ENCODE data around the gene P2RY14. TPM values are rescaled to one million over a fixed set of nuclear protein-coding genes. Genes with fewer than 3 reads are reported as not detected.

The P2RY14 gene
- not detected for polyA plus RNA-seq (2013, experiment 1 of 2)
- polyA plus RNA-seq (2013, experiment 2 of 2): not detected

DNA sequence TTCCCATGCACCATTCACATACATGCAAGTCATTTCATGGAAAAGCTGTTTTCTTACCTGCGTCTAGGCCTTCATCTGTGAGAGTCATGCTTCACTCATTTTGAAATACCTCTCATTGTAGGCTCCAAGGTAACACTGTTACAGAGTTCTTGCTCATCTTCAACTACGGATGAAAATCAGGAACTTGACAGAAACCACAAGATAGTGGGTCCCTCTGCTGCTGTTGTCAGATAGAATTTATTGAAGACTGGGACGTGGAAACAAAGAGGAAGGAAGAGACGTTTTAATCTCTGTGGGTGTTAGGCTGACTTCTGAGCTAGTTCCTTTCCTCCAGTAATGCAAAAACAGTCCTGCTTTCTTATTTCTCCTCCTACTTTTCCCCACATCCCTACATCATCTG is at the start of gene P2RY14:
Gene P2RY14, minus strand, starts transcription at position 313 of the 400 bp plus-strand sequence. CDS start 64,226 bp downstream, outside the sequence.
- Histone ChIP-seq H3K4me2 (ENCODE audit: insufficient read depth, low read length, poor library complexity, severe bottlenecking) (no peak within 1 kb of the TSS), H3K36me3 (replicated peaks in 1 of 2; ENCODE audit: control insufficient read depth in 2 of 2, insufficient read depth in 2 of 2, low read length in 2 of 2) (no peaks in the 10 kb centered on the region), H2BK12ac (ENCODE audit: low read length) (no peak within 1 kb of the TSS), H3K9ac (ENCODE audit: low read depth, low read length, poor library complexity) (no peak within 1 kb of the TSS), H3K79me1 (ENCODE audit: low read depth, low read length) (no peaks in the 10 kb centered on the region), H2AK5ac (ENCODE audit: low read depth, low read length) (no peak within 1 kb of the TSS), H3K4me1 (ENCODE audit: control insufficient read depth in 2 of 2, insufficient read depth in 1 of 2, low read depth in 1 of 2, low read length in 2 of 2) (no peaks in the 10 kb centered on the region), H3K9me3 (replicated peaks in 1 of 2; ENCODE audit: control insufficient read depth in 2 of 2, insufficient read depth in 1 of 2, low read depth in 1 of 2, low read length in 2 of 2) (no peaks in the 10 kb centered on the region), H2BK15ac (ENCODE audit: low read length) (no peak within 1 kb of the TSS), H3K27me3 (ENCODE audit: control insufficient read depth in 3 of 3, insufficient read depth in 3 of 3, low read depth in 1 of 3, low read length in 3 of 3) (no peaks in the 10 kb centered on the region), H3K23ac (ENCODE audit: low read depth, low read length, poor library complexity) (no peak within 1 kb of the TSS), H4K91ac (ENCODE audit: low read depth, low read length, poor library complexity) (no peak within 1 kb of the TSS), H2BK5ac (ENCODE audit: low read length) (no peak within 1 kb of the TSS), H4K8ac (ENCODE audit: low read depth, low read length) (no peak within 1 kb of the TSS), H3K18ac (ENCODE audit: low read length) (no peak within 1 kb of the TSS), H2BK120ac (ENCODE audit: low read depth, low read length) (no peak within 1 kb of the TSS), H3K4me3 (ENCODE audit: low read length in 2 of 2) (no peak within 1 kb of the TSS), H3K14ac (ENCODE audit: low read length) (no peak within 1 kb of the TSS), H3K4ac (ENCODE audit: low read length) (no peak within 1 kb of the TSS), H3K27ac (replicated peaks; ENCODE audit: low read length) (no peak within 1 kb of the TSS), H2AFZ (ENCODE audit: low read length) (no peak within 1 kb of the TSS)
- no CpG with 5 or more reads among the region's 4 CpGs for WGBS, 2 donors (ENCODE audit: extremely low coverage in 2 of 2, insufficient read length in 2 of 2, insufficient replicate concordance in 1 of 2)
- no peak for DNase-seq (ENCODE audit: low spot score)

DNA sequence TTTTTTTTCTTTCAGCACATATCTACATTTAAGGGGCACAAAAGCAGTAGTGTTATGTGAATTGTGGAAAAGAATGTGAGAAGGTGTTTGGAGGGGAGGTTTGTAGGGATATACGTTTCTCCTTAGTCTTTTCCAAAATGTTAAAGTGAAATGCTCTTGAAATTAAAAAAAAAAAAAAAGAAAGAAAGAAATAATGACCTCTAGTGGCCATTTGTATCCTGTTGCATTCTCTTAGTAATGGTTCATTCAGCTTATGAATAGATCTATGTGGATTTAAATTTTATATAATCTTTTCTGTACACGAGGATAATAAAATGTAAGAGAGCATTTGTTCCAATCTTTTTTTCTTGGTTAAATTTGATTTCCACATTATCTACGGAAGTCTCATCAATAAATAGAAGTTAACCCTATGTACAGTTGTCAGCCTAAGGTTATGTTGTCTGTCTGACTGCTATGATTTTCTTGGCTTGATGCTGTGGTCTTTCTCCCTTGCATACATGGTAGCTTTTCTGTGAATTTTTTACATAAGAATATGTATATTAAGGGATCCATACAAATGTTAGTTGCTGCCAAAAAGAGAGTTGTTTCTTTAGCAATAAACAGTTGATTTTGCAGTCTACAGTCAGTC is 49.3 kb upstream of the P2RY14 start:
- H2BK120ac ChIP-seq (ENCODE audit: low read depth, low read length): no peak overlapping the region
- H2AK5ac ChIP-seq (ENCODE audit: low read depth, low read length): no peak overlapping the region
- H3K4me1 ChIP-seq (ENCODE audit: control insufficient read depth in 2 of 2, insufficient read depth in 1 of 2, low read depth in 1 of 2, low read length in 2 of 2): no peaks in the 10 kb centered on the region
- no peak overlapping the region for H3K4ac ChIP-seq (ENCODE audit: low read length)
- no peaks in the 10 kb centered on the region for H3K79me1 ChIP-seq (ENCODE audit: low read depth, low read length)
- no peak overlapping the region for H3K27ac ChIP-seq (replicated peaks; ENCODE audit: low read length)
- DNase-seq (ENCODE audit: low spot score): no peak
- H3K23ac ChIP-seq (ENCODE audit: low read depth, low read length, poor library complexity): no peak overlapping the region
- H2BK15ac ChIP-seq (ENCODE audit: low read length): no peak overlapping the region
- H3K4me2 ChIP-seq (ENCODE audit: insufficient read depth, low read length, poor library complexity, severe bottlenecking): no peak overlapping the region
- no peak overlapping the region for H4K91ac ChIP-seq (ENCODE audit: low read depth, low read length, poor library complexity)
- no peak overlapping the region for H2BK5ac ChIP-seq (ENCODE audit: low read length)
- no peaks in the 10 kb centered on the region for H3K9me3 ChIP-seq (replicated peaks in 1 of 2; ENCODE audit: control insufficient read depth in 2 of 2, insufficient read depth in 1 of 2, low read depth in 1 of 2, low read length in 2 of 2)
- no peaks in the 10 kb centered on the region for H3K36me3 ChIP-seq (replicated peaks in 1 of 2; ENCODE audit: control insufficient read depth in 2 of 2, insufficient read depth in 2 of 2, low read length in 2 of 2)
- H3K27me3 ChIP-seq (ENCODE audit: control insufficient read depth in 3 of 3, insufficient read depth in 3 of 3, low read depth in 1 of 3, low read length in 3 of 3): no peaks in the 10 kb centered on the region
- H3K14ac ChIP-seq (ENCODE audit: low read length): no peak overlapping the region
- no peak overlapping the region for H4K8ac ChIP-seq (ENCODE audit: low read depth, low read length)
- H3K9ac ChIP-seq (ENCODE audit: low read depth, low read length, poor library complexity): no peak overlapping the region
- 100% methylated on average over 1 of the region's 3 CpGs; no CpG with 5 or more reads in 1 of the 2 donors for WGBS, 2 donors (ENCODE audit: extremely low coverage in 2 of 2, insufficient read length in 2 of 2, insufficient replicate concordance in 1 of 2)
- no peak overlapping the region for H3K18ac ChIP-seq (ENCODE audit: low read length)
- no peak overlapping the region for H2AFZ ChIP-seq (ENCODE audit: low read length)
- H3K4me3 ChIP-seq (ENCODE audit: low read length in 2 of 2): no peak overlapping the region
- H2BK12ac ChIP-seq (ENCODE audit: low read length): no peak overlapping the region

DNA sequence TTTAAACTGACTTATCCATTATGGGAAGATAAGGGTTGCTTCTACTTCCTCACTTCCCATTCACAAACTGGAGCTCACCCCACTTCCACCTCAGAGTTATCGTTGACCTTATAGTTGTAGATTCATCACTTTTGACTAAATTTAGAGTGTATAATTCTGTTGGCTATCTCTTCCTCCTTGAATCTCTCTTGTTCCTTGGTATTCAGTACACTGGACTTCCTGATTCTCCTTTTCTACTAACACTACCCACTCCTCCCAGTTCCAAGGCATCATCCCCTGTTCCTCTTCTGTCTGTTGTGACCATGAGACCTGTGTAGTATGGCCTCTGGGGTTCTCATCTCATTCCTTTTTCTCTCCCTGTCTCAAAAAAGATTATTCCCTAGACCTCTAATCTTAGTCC is 44.2 kb upstream of the P2RY14 start:
- H3K9ac ChIP-seq (ENCODE audit: low read depth, low read length, poor library complexity): no peak overlapping the region
- H4K91ac ChIP-seq (ENCODE audit: low read depth, low read length, poor library complexity): no peak overlapping the region
- H2BK12ac ChIP-seq (ENCODE audit: low read length): no peak overlapping the region
- no peaks in the 10 kb centered on the region for H3K27me3 ChIP-seq (ENCODE audit: control insufficient read depth in 3 of 3, insufficient read depth in 3 of 3, low read depth in 1 of 3, low read length in 3 of 3)
- H3K36me3 ChIP-seq (replicated peaks in 1 of 2; ENCODE audit: control insufficient read depth in 2 of 2, insufficient read depth in 2 of 2, low read length in 2 of 2): no peaks in the 10 kb centered on the region
- no peak overlapping the region for H3K4ac ChIP-seq (ENCODE audit: low read length)
- no peaks in the 10 kb centered on the region for H3K9me3 ChIP-seq (replicated peaks in 1 of 2; ENCODE audit: control insufficient read depth in 2 of 2, insufficient read depth in 1 of 2, low read depth in 1 of 2, low read length in 2 of 2)
- H3K14ac ChIP-seq (ENCODE audit: low read length): no peak overlapping the region
- no peak overlapping the region for H3K18ac ChIP-seq (ENCODE audit: low read length)
- H4K8ac ChIP-seq (ENCODE audit: low read depth, low read length): no peak overlapping the region
- no peak overlapping the region for H2AFZ ChIP-seq (ENCODE audit: low read length)
- H2BK120ac ChIP-seq (ENCODE audit: low read depth, low read length): no peak overlapping the region
- no peak overlapping the region for H2BK5ac ChIP-seq (ENCODE audit: low read length)
- H3K4me3 ChIP-seq (ENCODE audit: low read length in 2 of 2): no peak overlapping the region
- whole genome bisulfite sequencing, 2 donors (ENCODE audit: extremely low coverage in 2 of 2, insufficient read length in 2 of 2, insufficient replicate concordance in 1 of 2): no CpG with 5 or more reads among the region's 1 CpG
- no peak overlapping the region for H2AK5ac ChIP-seq (ENCODE audit: low read depth, low read length)
- no peaks in the 10 kb centered on the region for H3K79me1 ChIP-seq (ENCODE audit: low read depth, low read length)
- H3K4me1 ChIP-seq (ENCODE audit: control insufficient read depth in 2 of 2, insufficient read depth in 1 of 2, low read depth in 1 of 2, low read length in 2 of 2): no peaks in the 10 kb centered on the region
- H3K4me2 ChIP-seq (ENCODE audit: insufficient read depth, low read length, poor library complexity, severe bottlenecking): no peak overlapping the region
- no peak overlapping the region for H2BK15ac ChIP-seq (ENCODE audit: low read length)
- DNase-seq (ENCODE audit: low spot score): no peak
- no peak overlapping the region for H3K27ac ChIP-seq (replicated peaks; ENCODE audit: low read length)
- H3K23ac ChIP-seq (ENCODE audit: low read depth, low read length, poor library complexity): no peak overlapping the region

DNA sequence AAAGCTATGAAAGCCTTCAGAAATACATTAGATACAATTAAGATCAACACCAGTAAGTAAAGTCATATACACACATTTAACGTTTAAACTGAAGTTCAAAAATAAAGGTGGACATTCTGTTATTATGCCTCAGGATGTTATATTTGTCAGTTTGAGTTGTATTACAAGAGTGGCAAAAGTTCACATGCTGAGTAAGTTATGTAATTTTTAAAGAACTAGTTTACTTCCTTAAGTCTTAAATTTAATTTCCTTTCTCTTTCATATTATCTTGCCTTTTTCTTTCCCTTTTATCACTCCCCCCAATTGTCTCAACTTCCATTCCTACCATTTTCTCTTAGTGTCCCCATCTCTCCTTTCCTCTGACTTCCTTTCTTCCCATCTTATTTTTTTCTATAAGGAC is 43.2 kb upstream of the P2RY14 start:
- no peak overlapping the region for H2AFZ ChIP-seq (ENCODE audit: low read length)

More for the DNA sequence above, 43.2 kb upstream of the P2RY14 start:
- no peak for DNase-seq (ENCODE audit: low spot score)
- Histone ChIP-seq H3K27ac (replicated peaks; ENCODE audit: low read length) (no peak overlapping the region), H4K8ac (ENCODE audit: low read depth, low read length) (no peak overlapping the region), H2BK12ac (ENCODE audit: low read length) (no peak overlapping the region), H2AK5ac (ENCODE audit: low read depth, low read length) (no peak overlapping the region), H3K27me3 (ENCODE audit: control insufficient read depth in 3 of 3, insufficient read depth in 3 of 3, low read depth in 1 of 3, low read length in 3 of 3) (no peaks in the 10 kb centered on the region), H3K4ac (ENCODE audit: low read length) (no peak overlapping the region), H3K9me3 (replicated peaks in 1 of 2; ENCODE audit: control insufficient read depth in 2 of 2, insufficient read depth in 1 of 2, low read depth in 1 of 2, low read length in 2 of 2) (no peaks in the 10 kb centered on the region), H3K4me1 (ENCODE audit: control insufficient read depth in 2 of 2, insufficient read depth in 1 of 2, low read depth in 1 of 2, low read length in 2 of 2) (no peaks in the 10 kb centered on the region), H3K14ac (ENCODE audit: low read length) (no peak overlapping the region), H3K79me1 (ENCODE audit: low read depth, low read length) (no peaks in the 10 kb centered on the region), H3K23ac (ENCODE audit: low read depth, low read length, poor library complexity) (no peak overlapping the region), H3K18ac (ENCODE audit: low read length) (no peak overlapping the region), H2BK5ac (ENCODE audit: low read length) (no peak overlapping the region), H2BK120ac (ENCODE audit: low read depth, low read length) (no peak overlapping the region), H2BK15ac (ENCODE audit: low read length) (no peak overlapping the region), H3K36me3 (replicated peaks in 1 of 2; ENCODE audit: control insufficient read depth in 2 of 2, insufficient read depth in 2 of 2, low read length in 2 of 2) (no peaks in the 10 kb centered on the region), H3K4me2 (ENCODE audit: insufficient read depth, low read length, poor library complexity, severe bottlenecking) (no peak overlapping the region), H4K91ac (ENCODE audit: low read depth, low read length, poor library complexity) (no peak overlapping the region), H3K4me3 (ENCODE audit: low read length in 2 of 2) (no peak overlapping the region), H3K9ac (ENCODE audit: low read depth, low read length, poor library complexity) (no peak overlapping the region)
- no CpG with 5 or more reads among the region's 1 CpG for WGBS, 2 donors (ENCODE audit: extremely low coverage in 2 of 2, insufficient read length in 2 of 2, insufficient replicate concordance in 1 of 2)

Data from neuronal stem cell (in vitro differentiated cells).